Skeletal muscle satellite cell (primary cell): ENCODE measurements around the gene KRT31.
A peak's percentile ranks its signal among the peaks of the same experiment; 100 is the strongest.
"Not testable (repeated sequence)": the region's sequence is repeated elsewhere in the genome, so short reads cannot be mapped to it uniquely, and the experiment has no call there.

Experiments
- H3K27me3 ChIP-seq: 2 replicates; pipeline ENCODE4 v1.7.0; 2013; ENCODE audit warnings: low read length; ENCODE audit not compliant: control insufficient read depth, insufficient read depth
- H3K36me3 ChIP-seq: 2 replicates; pipeline ENCODE4 v1.7.0; 2013; ENCODE audit warnings: mild to moderate bottlenecking, control low read depth, low read length; ENCODE audit not compliant: insufficient read depth
- H3K4me1 ChIP-seq: 2 replicates; pipeline ENCODE4 v1.7.0; 2013; ENCODE audit warnings: low read length; ENCODE audit not compliant: control insufficient read depth, insufficient read depth
- H3K4me2 ChIP-seq: 2 replicates; pipeline ENCODE4 v1.7.0; 2013; ENCODE audit warnings: mild to moderate bottlenecking, low read length
- H3K4me3 ChIP-seq: 2 replicates; pipeline ENCODE4 v1.7.0; 2013; ENCODE audit warnings: low read length
- H3K9ac ChIP-seq: 2 replicates; pipeline ENCODE4 v1.7.0; 2013; ENCODE audit warnings: mild to moderate bottlenecking, low read depth, low read length, moderate library complexity
- H3K9me3 ChIP-seq: replicated peaks from 2 replicates; pipeline ENCODE4 v1.7.0; 2013; ENCODE audit warnings: mild to moderate bottlenecking, control low read depth, low read length

The KRT31 gene

DNA sequence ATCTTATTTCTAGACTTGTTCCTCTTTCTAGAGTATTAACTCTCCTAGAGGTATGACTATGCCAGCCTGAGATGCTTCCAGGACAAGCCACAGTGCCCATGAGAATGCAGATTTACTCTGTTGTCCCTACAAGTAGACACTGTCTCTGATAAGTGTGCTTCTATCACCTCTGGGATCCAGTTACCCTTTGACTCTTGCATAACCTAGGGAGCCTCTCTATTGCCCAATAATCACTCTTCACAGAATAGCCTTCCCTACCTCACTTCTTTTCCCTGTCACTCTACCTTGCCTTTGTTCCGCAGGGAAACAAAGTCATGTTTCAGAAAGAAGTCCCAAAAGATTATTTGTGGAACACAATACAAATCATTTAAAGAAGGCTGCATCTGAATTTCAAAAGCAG, 13.7 kb downstream of the KRT31 start:
- Histone ChIP-seq H3K4me2 (no peak overlapping the region), H3K4me1 (peaks cover 33% of the 10 kb centered on the region), H3K36me3 (peaks cover 2% of the 10 kb centered on the region), H3K9me3 (no peaks in the 10 kb centered on the region), H3K27me3 (no peaks in the 10 kb centered on the region), H3K9ac (no peak overlapping the region), H3K4me3 (no peak overlapping the region)

DNA sequence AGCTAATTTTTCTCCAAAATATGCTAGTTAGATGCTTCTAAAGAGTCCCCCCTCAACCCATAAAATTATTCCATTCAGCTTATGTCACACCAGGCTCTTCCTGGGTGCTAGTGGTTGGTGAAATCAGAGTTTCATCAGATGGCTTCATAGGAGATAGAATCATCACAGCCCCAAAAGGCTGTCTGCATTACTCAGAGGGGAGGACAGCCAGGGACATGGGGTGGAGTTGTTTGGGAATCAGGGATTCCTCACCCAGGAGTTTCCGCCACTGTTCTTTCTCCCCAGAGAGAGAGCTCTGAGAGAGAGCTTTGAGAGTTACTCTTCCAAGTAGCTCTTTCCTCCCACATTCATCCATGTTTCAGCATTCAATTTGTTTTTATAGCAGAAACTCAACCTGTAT, 15.0 kb downstream of the KRT31 start:
- H3K4me3 ChIP-seq = no peak overlapping the region
- H3K4me1 ChIP-seq = peaks cover 45% of the 10 kb centered on the region
- H3K36me3 ChIP-seq = peaks cover 5% of the 10 kb centered on the region
- peak overlapping the region; percentile 25 for H3K9ac ChIP-seq
- H3K9me3 ChIP-seq = no peaks in the 10 kb centered on the region
- H3K27me3 ChIP-seq = no peaks in the 10 kb centered on the region
- H3K4me2 ChIP-seq = peak overlapping the region; percentile 5

DNA sequence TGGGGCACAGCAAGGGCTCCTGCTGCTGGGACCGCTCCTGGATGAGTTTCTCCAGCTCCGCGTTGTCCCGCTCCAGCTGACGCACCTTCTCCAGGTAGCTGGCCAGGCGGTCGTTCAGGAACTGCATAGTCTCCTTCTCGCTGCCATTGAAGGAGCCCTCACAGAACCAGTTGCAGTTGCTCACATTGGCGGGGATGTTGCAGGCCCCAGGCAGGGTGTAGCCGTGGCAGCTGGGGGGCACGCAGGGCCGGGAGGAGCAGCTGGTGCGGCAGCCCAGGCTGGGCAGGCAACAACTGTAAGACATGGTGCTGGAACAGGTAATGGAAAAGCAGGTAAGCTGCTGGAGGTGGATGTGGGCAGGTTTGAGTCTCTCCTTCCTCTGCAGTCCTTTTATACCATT, 15.5 kb downstream of the KRT31 start, which contains the start of gene KRT34:
KRT34 (minus strand) TSS at position 364 of the 400 bp plus-strand sequence; CDS start at position 304, 60 bp downstream.
- Histone ChIP-seq H3K4me1 (peaks cover 49% of the 10 kb centered on the region), H3K4me2 (peak within 1 kb of the TSS; percentile 5), H3K9ac (peak within 1 kb of the TSS; percentile 25)
- not testable (repeated sequence) for H3K36me3 ChIP-seq, H3K9me3 ChIP-seq, H3K4me3 ChIP-seq, H3K27me3 ChIP-seq

DNA sequence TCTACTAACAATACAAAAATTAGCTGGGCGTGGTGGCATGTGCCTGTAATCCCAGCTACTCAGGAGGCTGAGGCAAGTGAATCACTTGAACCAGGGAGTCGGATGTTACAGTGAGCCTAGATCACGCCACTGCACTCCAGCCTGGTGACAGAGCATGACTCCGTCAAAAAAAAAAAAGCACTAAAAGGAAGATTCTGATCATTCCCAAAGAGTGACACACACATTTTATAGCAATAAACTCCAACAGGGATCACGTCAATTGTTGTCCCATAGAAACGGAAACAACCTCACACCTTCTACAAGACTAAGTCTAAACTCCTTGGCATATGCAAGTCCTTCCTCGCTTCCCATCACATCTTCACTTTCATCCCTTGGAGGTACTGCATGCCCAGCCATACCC, 17.3 kb downstream of the KRT31 start:
- peak overlapping the region; percentile 46 for H3K9ac ChIP-seq
- not testable (repeated sequence) for H3K36me3 ChIP-seq, H3K27me3 ChIP-seq

DNA sequence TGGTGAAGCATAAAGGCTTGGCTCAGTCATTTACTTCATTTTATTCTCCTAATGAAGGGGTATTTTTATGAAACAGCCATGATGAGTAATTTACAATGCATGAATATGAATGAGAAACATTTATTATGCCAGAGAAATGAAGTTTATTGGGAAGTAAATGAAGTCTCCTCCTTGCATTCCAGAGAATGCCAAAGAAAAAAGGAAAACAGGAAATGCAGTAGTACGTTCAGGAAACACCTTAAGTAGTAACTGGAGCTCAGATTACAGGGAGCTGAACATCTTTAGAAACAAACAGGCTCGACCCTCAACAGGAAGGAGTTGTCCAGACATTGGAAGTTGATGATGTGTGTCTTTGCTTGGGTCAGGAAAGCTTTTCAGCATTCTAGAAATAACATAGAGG, 19.9 kb downstream of the KRT31 start:
- peaks cover 49% of the 10 kb centered on the region for H3K4me1 ChIP-seq
- no peaks in the 10 kb centered on the region for H3K27me3 ChIP-seq
- H3K9ac ChIP-seq = peak overlapping the region; percentile 24
- H3K9me3 ChIP-seq = no peaks in the 10 kb centered on the region
- H3K36me3 ChIP-seq = peaks cover 5% of the 10 kb centered on the region
- no peak overlapping the region for H3K4me3 ChIP-seq
- no peak overlapping the region for H3K4me2 ChIP-seq

More for the DNA sequence above, 17.3 kb downstream of the KRT31 start:
- not testable (repeated sequence) for H3K4me3 ChIP-seq, H3K9me3 ChIP-seq
- Histone ChIP-seq H3K4me1 (peaks cover 52% of the 10 kb centered on the region), H3K4me2 (peak overlapping the region; percentile 46)

DNA sequence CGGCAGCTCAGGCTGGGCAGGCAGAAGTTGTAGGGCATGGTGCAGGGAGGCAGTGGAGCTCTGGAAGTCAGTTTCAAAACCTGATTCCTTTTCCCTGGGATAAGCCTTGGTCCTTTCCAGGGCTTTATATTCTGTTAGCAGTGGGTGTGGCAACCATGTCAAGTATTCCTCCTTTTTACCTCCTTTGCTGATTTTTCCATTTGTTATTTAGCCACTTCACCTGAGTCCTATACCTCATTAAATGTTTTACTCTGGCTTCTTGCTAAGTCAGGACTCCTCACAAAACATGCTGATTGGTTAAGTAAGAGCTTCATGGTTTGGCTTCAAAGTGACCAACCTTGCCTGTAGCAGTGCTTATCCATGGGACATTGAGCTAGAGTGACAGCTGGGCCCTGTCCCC, 27.7 kb downstream of the KRT31 start, which contains the start of gene KRT33B:
KRT33B (minus strand) TSS at position 101 of the 400 bp plus-strand sequence; CDS start at position 38, 63 bp downstream.
- Histone ChIP-seq H3K27me3 (no peaks in the 10 kb centered on the region), H3K4me3 (no peak within 1 kb of the TSS), H3K4me1 (peaks cover 11% of the 10 kb centered on the region), H3K9ac (no peak within 1 kb of the TSS), H3K36me3 (no peaks in the 10 kb centered on the region), H3K9me3 (no peaks in the 10 kb centered on the region), H3K4me2 (no peak within 1 kb of the TSS)

DNA sequence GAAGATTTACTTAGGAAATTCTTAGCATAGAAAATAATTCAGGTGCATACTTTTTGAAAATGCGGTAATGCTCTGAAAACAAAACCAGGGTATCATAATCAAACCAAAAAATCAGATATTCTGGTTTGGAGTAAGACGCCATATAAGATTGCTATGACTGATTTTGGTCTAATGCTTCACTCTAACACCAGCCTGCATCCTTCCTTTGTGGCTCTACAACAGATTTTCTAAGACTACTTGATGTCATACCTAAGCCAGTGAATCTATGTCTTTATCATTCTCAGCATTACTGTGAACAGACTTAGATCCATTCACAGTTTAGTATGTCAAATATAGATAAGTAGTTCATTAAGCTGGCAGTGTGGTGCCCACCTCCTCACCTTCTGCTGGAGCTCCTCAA, 28.4 kb downstream of the KRT31 start:
- H3K4me2 ChIP-seq = no peak overlapping the region
- peaks cover 11% of the 10 kb centered on the region for H3K4me1 ChIP-seq

DNA sequence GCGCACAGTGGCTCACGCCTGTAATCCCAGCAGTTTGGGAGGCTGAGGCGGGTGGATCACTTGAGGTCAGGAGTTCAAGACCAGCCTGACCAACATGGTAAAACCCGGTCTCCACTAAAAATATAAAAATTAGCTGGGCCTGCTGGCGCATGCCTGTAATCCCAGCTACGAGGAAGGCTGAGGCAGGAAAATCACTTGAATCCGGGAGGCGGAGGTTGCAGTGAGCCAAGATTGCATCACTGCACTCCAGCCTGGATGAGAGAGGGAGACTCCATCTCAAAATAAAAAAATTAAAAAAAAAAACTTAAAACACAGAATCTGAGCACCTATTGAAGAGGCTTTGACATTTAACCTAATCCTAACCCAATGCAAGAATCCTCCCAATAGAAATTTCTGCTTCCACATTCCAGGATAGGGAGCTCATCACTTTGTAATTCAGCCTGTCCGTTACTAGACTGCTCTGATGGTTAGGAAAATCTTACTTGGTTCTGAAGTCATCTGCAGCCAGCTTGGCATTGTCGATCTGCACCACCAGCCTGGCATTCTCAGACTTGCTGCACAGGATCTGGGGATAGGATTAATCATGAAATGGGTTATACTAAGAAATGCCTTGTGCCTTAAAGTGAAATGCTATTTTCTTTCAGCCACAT, 29.9 kb downstream of the KRT31 start:
- Histone ChIP-seq H3K4me1 (peaks cover 11% of the 10 kb centered on the region), H3K27me3 (no peaks in the 10 kb centered on the region), H3K4me2 (peak overlapping the region; percentile 35), H3K4me3 (no peak overlapping the region), H3K9me3 (no peaks in the 10 kb centered on the region), H3K9ac (peak overlapping the region; percentile 15), H3K36me3 (no peaks in the 10 kb centered on the region)

More for the DNA sequence above, 28.4 kb downstream of the KRT31 start:
- Histone ChIP-seq H3K9me3 (no peaks in the 10 kb centered on the region), H3K9ac (no peak overlapping the region), H3K4me3 (no peak overlapping the region), H3K27me3 (no peaks in the 10 kb centered on the region), H3K36me3 (no peaks in the 10 kb centered on the region)

DNA sequence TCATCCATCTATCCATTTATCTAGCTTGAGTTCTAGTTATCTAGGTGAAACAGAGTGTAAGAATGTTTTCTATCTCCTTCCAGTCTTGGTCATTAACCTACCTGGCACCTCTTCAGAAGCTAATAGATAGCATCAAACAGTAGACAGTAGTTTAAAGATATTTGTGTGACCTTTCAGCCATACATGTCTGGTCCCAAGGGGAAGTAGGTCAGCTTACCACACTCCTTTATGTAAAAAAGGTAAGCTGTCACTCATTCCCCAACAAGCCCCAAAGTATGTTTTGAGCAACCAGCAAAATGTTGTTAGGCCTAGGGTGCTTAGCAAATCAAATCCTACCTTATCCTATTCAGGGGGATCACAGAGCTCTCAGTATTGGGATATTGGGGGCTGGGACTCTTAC, 31.3 kb downstream of the KRT31 start:
- H3K27me3 ChIP-seq = no peaks in the 10 kb centered on the region

DNA sequence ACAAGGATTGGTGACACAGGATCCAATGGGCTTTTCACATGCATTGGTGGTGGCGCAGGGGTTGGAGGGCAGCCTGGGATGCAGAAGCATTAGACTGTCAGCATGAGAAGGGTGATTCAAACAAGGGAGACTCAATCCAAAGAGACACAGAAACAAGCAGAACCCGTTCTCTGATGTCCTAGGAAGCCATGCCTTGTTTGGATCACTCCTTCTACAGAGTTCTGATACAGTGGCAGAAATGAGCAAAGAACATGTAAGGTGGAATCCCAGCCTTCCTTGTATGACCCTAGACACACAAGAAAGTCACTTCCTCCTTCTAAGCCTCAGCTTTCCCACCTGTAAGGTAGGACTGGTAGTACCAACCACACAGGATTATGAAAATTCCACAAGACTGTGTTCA, 33.5 kb downstream of the KRT31 start:
- Histone ChIP-seq H3K4me1 (peaks cover 11% of the 10 kb centered on the region), H3K4me2 (no peak overlapping the region), H3K36me3 (no peaks in the 10 kb centered on the region), H3K9ac (no peak overlapping the region), H3K4me3 (no peak overlapping the region), H3K27me3 (no peaks in the 10 kb centered on the region), H3K9me3 (no peaks in the 10 kb centered on the region)

More for the DNA sequence above, 31.3 kb downstream of the KRT31 start:
- Histone ChIP-seq H3K9me3 (no peaks in the 10 kb centered on the region), H3K4me2 (no peak overlapping the region), H3K36me3 (no peaks in the 10 kb centered on the region), H3K4me3 (no peak overlapping the region), H3K9ac (no peak overlapping the region), H3K4me1 (peaks cover 11% of the 10 kb centered on the region)

DNA sequence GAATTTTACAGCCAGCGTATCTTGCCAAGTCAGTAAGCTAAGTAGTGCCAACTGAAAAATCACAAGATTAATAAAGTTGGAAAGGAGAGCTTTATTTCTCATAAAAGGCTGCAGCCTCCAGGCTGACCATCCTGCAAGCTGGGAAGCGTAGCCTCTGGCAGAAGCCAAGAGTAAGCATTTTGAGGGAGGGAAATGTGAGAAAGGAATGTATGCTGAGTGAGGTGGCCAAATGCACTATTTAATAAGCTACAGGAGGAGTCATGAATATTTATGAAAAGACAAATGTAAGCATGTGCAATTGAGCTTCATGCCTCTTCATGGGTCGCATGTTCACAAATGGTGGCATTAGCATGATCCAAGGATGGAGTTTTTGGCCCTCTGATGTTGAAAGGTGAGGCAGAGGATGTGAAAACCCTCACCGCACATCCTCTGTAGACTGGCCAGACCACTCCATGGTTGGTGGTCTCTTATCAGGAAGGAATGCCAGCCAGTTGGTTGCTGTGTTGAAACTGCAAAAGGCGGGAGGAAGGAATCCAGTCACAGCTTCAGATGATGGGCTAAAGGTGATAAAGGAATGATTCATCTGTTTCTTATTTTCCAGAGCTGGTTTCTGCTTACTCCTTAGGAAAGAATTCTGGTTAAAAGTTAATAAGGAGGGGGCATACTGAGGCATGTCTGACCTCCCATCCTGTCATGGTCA, 37.0 kb downstream of the KRT31 start:
- no peak overlapping the region for H3K9ac ChIP-seq
- H3K4me3 ChIP-seq = no peak overlapping the region
- H3K36me3 ChIP-seq = no peaks in the 10 kb centered on the region
- no peaks in the 10 kb centered on the region for H3K9me3 ChIP-seq
- H3K4me2 ChIP-seq = no peak overlapping the region
- no peaks in the 10 kb centered on the region for H3K4me1 ChIP-seq
- no peaks in the 10 kb centered on the region for H3K27me3 ChIP-seq

DNA sequence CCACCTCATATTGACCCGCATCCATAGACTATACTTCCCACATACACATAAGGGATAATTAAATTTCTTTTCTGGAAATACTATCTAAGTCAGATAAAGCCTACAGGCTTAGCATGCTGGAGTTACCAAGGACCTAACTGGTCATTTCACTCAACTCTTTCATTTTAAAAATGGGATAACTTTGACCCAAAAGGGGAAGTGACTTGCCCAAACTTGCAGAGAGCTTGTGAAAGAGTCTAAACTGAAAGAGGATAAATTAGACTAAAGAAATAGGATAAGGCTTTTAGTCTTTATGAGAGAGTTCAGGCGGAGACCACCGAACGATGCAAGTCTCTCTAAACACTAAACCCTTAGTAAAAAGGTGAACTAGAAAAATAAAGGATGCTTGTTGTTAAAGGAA, 42.9 kb downstream of the KRT31 start:
- Histone ChIP-seq H3K4me2 (no peak overlapping the region), H3K4me1 (no peaks in the 10 kb centered on the region), H3K9me3 (no peaks in the 10 kb centered on the region), H3K9ac (no peak overlapping the region), H3K36me3 (no peaks in the 10 kb centered on the region), H3K4me3 (no peak overlapping the region), H3K27me3 (peaks cover 10% of the 10 kb centered on the region)
